AG08396 (cell line): Measurements from ENCODE around the gene CDK2AP2.
"Not testable (repeated sequence)": the region's sequence is repeated elsewhere in the genome, so short reads cannot be mapped to it uniquely, and the experiment has no call there.

Experiments
- DNase-seq: peaks from one replicate; pipeline ENCODE4 v3.0.0; 2012; ENCODE audit warnings: low spot score, mixed read lengths

The CDK2AP2 gene, protein sequence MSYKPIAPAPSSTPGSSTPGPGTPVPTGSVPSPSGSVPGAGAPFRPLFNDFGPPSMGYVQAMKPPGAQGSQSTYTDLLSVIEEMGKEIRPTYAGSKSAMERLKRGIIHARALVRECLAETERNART

DNA sequence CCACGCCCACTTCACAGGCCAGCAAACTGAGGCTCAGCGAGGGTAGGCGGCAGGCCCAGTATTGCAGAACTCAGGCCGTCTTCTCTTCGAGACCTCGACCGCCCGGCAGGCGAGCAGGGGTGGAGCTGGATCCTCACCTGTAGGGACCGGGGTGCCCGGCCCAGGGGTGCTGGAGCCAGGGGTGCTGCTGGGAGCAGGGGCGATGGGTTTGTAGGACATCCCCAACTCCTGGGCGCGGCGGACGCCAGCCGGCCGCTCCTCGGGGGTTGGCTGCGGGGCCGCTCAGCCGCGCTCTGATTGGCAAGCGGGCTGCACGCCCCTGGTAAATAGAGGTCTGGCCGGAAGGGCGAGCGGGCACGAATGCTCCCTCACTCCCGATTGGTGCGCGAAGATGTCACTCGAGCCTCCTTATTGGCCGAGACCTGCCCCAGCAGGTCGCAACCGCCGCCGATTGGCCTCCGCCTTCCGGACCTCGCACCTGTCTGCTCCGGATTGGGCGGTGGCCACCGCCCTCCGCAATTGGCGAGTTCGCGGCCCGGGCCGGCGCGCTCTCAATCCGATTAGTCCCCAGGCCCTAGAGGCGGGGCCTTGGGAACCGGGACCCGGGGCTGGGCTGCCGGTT is at the start of gene CDK2AP2:
Gene CDK2AP2, minus strand, starts transcription at position 299 of the 622 bp plus-strand sequence. Its CDS starts 80 bp downstream, at position 219.
- peak; percentile 100 for DNase-seq

DNA sequence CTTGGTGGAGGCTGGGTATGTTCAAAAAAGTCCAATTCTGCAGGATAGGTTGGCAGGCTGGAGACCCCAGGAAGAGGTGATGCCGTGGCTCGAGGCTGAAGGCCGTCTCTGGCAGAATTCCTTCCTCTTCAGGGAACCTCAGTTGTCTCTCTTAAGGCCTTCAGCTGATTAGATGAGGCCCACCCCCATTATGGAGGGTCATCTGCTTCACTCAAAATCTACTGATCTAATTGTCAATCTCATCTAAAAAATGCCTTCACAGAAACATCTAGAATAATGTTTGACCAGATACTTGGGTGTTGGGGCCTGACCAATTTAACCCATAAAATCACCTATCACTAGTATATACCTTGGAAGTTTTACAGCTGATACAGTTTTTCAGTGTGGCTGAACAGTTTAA is 48.3 kb upstream of the CDK2AP2 start:
- no peak for DNase-seq

DNA sequence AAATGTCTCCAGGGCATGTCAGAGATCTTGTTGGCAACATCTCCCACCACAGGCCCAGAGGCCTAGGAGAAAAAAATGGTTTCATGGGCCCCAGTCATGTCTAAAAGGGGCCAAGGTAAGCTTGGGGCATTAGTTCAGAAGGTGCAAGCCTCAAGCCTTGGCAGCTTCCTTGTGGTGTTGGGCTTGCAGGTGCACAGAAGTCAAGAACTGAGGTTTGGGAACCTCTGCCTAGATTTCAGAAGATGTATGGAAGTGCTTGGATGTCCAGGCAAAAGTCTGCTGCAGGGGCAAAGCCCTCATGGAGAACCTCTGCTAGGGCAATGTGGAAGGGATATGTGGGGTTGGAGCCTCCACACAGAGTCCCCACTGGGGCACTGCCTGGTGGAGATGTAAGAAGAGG is 43.7 kb upstream of the CDK2AP2 start:
- not testable (repeated sequence) for DNase-seq

DNA sequence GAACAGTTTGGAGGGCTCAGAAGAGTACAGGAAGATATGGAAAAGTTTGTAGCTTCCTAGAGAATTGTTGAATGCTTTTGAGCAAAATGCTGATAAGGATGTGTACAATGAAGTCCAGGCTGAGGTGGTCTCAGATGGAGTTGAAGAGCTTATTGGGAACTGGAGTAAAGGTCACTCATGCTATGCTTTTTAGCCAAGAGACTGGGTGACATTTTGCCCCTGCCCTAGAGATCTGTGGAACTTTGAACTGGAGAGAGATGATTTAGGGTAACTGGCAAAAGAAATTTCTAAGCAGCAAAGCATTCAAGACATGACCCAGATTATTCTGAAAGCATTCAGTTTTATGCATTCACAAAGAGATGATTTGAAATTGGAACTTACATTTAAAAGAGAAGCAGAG is 43.2 kb upstream of the CDK2AP2 start:
- no peak for DNase-seq

DNA sequence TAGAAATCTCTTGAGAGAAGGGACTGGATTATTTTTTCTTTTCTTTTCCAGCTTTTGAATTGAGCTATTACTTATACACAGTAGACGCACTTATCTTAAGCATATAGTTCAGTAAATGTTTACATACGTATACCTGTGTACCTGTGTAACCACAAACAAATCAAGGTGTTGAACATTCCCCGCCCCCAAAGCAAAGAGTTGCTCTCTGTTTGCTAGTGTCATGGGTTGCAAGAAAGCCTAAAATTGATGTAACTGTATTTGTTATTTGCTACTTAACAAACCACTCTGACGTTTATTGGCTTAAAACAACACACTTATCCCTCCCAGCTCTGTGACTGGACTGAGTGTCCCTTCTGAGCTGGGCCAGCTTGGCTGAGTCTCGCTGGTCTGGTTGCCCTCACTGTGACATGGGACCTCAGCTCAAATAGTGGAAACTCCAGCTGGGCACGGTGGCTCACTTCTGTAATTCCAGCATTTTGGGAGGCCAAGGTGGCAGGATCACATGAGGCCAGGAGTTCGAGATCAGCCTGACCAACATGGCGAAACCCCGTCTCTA is 40.7 kb upstream of the CDK2AP2 start:
- no peak for DNase-seq

DNA sequence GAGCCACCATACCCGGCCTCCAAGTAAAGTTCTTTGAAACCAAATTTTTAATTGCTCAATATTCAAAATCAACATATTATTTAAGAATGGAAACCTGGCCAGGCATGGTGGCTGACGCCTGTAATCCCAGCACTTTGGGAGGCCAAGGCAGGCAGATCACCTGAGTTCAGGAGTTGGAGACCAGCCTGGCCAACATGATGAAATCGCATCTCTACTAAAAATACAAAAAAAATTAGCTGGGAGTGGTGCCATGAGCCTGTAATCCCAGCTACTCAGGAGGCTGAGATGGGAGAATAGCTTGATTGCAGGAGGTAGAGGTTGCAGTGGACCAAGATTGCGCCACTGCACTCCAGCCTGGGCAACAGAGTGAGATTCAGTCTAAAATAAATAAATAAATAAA is 40.1 kb upstream of the CDK2AP2 start:
- DNase-seq, result not testable (repeated sequence)

DNA sequence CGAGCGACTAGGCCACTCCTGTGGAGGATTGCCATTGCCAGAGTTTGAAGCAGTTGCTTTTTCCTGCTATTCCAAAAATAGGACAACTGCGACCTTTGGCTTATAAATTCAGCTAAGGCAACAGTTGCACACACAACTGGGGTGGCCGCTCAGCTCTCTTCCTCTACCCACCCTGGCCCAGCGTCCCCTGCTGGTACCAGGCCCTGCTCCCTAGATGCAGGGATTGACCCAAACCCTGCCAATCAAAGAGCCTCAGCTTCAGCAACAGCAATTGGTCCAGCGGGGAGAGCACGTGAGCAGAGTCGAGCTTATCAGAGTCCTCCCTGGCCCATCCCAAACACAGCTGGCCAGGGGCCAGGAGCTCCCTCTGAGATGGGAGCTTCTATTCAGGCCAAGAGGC is 37.3 kb upstream of the CDK2AP2 start:
- no peak for DNase-seq

DNA sequence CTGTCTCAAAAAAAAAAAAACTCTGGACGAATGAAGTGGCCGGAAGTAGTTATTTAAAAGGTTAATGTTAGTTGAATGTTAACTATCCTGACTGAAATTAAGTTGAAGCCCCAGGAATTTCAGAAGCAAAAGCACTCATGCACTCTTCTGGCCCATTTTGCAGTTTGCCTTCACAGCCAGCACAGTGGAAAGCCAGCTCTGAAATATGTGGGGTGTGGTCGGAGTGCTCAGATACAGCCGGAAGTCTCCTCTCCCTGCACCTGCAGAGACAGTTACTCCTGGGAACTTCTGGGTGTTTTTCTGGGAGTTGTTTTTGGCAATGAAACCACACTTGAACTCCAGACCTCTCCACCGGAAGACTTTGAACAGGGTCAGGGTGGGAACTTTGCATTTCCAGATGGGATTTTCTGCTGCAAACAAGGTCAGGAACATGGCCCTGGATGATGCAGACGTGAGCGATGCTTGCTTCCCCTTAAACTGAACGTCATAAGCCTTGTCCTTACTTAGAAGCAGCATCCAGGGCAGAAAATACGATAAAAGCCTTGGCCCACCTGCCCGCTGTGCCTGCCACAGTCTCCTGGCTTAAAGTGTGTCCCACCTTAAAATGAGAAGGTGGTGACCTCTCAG is 36.8 kb upstream of the CDK2AP2 start:
- DNase-seq, result no peak

DNA sequence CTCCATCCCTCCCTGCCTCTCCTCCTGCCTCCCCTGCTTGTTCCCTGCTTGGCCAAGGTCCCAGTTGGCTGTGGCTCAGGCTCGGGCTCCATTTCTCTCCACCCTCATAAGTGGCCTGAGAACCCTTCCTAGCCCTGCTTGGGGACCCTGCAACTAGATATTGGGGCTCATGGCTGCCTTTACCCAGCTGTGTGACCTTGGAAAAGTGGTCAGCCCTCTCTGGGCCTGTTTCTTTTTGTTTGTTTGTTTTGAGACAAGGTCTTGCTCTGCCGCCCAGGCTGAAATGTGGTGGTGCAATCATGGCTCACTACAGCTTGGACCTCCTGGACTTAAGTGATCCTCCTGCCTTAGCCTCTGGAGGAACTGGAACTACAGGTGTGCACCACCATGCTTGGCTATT is 35.6 kb upstream of the CDK2AP2 start:
- no peak for DNase-seq

DNA sequence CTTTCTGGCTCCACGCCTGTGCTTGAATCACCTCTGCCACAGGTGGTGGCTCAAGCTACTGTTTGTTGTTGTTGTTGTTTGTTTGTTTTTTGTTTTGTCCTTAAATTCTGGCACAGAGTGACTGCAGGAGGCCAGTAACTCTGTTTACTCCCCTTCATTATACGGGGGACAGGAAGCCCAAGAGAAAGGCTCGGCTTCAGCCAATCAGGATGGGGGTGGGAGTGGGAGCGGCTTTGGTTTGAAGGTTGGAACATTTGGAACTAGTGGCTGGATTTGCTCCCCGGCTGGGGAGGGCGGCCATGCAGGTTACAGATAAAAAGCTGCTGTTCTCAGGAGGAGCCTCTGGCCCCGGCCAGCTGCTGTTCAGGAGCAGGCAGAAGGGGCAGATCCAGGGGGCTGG is 35.0 kb upstream of the CDK2AP2 start:
- no peak for DNase-seq

DNA sequence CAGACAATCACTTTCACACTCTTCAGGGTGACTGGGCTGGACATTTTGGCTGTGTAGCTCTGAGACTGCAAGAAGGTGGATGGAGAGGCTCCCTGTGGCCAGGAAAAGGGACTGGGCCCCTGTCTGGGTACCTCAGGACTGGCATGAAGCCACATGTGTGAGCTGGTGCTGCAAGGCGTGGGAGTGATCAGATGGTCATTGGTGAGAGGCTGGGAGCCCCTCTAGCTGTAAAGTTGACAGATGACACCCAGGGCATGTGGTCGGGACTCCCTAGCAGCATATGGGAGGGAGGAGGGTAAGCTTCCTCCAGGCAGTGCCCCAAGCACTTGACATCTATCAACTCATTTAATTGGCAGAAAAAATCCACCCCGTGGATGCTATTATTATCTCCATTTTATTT is 34.2 kb upstream of the CDK2AP2 start:
- no peak for DNase-seq

DNA sequence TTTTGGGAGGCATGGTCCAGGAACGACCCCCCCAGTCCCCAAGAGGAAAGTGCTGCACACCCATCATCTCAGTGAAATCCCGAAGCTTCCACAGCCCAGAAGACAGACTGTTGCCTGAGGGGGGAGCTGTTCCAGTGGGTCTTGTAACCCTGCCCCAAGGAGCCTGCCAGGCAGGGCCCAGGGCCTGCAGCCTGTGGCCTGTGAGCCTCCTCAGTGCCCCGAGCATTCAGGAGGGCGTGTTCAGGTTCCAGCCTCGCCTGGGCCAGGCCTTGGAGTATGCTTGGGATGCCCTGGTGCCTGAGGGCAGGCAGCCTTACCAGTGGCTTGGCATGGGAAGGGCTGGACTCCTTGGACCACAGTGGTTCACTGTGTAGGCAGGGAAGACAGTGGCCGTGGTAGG is 33.2 kb upstream of the CDK2AP2 start:
- no peak for DNase-seq

DNA sequence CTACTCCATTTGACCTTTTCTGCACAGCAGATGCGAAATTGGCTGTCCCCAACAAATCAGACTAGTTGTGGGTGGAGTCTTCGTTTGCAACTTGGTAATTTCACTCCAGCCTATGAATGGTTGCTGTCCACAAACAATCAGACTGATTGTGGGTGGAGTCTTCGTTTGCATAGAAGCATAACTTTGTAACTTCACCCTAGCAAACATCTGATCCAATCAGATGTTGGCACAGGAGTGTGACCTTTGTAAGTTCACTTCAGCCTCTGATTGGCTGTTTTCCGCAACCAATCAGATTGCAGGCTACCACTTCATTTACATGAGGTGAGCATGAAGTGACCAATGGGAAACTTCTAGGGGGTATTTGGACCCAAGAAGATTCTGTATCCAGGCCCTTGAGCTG is 31.6 kb upstream of the CDK2AP2 start:
- DNase-seq, result no peak

DNA sequence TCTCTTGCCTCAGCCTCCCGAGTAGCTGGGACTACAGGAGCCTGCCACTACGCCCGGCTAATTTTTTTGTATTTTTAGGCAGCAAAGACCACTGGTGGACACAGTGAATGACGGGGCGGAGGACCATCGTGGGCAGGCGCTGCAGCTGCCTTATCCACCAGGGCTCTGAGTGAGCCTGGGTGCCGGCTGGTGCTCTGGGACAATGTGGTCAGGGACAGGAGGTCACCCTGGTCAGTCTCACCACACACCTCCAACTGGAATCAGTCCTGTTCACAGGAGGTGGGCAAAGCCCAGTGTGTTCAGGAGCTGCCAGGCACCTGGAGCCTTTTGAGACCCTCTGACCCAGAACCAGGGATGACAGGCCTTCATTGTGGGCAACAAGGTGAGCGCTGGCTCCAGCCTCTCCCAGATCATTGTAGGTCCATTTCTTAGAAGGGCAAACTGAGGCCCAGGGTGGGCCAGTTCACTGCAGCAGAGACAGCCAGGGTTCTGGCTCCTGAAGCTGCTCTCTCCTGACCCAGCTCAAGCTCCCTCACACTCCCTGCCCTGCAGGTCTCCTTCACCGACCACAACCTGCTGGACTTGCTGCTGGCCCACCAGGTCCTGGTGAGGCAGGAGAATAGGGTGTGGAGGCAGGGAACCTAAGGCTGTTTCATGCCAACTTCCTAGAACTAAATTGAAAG is 31.0 kb upstream of the CDK2AP2 start:
- no peak for DNase-seq

DNA sequence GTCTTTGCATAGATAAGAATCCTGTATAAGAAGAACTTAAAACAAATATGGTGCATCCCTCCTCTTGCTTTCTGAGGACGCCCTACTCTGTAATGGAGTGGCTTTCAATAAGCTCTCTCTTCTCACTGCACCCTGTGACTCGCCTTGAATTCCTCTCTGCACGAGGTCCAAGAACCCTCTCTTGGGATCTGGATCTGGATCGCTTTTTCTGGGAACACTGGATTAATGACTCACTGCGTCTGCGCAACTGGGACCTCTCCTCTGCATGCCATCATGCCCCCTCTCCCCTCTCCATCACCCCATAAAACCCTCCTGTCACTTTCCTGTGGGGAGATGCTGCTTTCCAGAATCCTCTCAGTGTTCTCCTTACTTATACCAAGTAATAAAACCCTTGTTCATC is 30.3 kb upstream of the CDK2AP2 start:
- DNase-seq, result no peak

DNA sequence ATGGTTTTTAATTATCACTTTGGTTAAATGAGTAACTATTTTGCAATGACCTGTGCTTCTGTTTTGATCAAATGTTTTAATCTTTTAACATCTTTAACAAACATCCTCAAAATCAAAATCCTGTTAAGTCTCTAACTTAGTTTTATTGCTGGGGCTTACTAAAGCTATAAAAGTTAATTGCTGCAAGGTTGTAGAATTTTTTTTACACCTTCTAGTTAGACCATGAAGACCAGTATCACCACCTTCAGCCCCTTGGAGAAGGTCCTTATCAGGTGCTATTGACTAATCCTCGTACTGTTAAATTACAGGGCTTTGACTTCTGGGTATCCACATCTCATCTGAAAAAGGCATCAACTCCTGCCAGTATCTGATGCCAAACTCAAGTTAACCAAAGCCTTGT is 27.6 kb upstream of the CDK2AP2 start:
- no peak for DNase-seq

DNA sequence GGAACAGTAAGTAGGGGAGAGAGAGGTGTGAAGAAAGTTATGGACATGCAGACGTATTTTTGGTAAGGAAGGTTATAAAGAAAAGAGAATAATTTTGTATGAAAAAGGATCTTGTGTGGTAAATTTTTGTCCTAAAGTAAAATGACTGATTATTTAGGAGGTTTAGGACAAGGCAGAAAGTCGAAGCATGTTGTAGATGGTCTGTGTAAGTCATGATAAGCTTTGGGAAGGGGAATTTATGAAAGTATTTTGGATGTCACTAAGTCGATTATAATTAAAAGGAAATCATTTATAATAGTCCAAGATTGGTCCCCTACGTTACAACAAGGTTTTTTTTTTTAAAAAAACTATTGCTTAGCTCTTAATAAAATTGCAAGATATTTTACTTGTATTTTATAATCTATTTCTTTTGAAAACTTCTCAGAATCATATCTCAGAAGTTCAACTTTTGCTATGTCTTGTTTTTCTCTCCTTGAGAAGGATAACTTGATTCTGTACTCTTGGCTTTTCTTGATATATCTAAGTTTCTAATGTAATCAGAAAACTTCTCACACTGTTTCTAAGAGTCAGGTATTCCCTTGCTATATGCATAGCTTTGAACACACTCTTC is 26.2 kb upstream of the CDK2AP2 start:
- DNase-seq, result no peak

DNA sequence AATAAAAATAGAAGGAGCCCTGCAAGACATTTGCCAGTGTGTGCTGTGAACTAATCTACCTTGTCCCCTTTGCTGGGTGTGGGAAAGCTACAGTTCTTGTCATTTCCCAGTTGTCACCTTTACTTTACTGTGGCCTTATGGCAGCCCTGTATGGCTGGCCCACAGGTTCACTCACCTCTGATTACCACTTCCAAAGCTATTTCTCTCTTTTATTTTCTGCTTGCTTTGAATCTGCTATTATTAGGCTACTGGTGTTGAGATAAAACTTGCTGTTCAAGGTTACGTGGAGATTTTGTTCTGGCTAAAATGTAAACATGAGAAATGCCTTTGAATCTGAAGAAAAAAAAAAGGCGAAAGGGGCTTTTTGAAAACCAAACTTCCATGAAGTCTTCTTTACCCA is 24.9 kb upstream of the CDK2AP2 start:
- no peak for DNase-seq

DNA sequence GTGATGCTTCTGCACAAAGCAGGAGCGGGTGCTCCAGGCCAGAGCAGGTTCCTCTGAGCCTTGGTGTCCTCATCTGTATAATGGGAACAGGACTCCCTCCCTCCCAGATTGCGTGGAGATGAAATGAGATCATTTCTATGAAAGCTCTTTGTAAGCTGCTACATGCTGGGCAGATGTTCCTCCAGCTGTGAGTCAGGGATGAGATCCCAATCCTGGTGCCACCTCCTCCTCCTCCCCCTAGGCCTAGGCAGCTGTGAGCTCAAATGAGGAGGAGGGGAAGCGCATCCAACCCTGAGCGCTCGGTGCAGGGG is 22.3 kb upstream of the CDK2AP2 start:
- no peak for DNase-seq

DNA sequence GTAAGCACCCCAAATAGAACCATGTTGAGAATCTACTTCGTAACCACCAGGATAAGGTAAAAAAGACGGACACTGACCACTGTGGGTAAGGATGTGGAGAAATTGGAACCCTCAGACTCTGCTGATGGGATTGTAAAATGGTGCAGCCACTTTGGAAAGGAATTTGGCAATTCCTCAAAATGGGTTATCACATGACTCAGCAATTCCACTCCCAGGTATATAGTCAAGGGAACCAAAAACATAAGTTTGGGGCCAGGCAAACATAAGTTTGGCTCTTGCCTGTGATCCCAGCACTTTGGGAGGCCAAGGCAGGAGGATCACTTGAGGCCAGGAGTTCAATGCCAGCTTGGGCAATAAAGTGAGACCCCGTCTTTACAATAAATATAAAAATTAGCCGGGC is 20.4 kb upstream of the CDK2AP2 start:
- no peak for DNase-seq

DNA sequence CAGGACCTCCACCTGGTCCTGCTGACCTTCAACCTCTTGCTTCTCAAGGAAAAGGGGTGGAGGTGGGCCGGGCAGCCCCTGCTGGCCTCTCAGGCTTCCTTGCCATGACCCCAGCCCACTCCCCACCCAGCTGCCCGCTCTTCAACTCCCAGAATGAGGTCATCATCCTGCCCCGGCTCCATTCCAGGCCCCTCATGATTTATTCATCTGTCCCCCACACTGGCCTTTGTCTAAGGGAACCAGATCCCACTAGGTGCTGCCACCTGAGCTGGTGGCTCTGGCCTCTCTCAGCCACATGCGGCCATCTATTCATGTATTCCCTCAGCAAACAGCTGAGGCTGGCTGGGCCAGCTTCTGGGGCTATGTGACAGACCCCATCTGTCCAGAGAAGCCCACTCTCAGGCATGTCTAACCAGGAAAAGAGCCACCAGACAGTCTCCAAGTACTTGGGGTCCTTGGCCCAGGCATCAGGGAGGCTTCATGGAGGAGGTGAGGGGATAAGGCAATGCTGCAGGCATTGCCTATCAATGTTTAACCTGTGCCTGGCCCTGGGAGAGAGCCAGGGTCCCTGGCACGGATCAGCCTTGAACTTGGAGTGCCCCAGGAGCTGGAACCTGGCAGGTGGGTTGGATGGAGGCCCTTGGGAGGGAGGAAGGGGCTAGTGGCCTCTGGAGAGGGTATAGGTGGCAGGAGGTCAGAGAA is 17.5 kb upstream of the CDK2AP2 start:
- DNase-seq, result no peak

DNA sequence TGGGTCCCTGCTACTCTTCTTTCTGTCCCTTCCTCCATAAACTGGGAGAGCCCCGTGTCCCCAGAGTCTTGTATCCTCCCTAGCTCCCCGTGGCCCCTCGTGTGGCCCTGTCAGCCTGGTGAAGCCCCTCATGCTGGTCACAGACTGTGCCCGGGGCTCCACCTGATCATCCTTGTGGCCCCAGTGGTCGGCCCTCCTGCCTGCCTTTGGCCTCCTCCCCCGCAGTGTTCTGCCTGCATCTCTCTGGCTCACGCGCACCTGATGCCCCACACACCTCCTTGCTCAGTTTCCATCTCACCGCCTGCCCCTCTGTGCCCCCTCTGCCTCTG is 16.5 kb upstream of the CDK2AP2 start:
- no peak for DNase-seq
